Esophagus squamous epithelium (tissue), 5 donors: ENCODE results near the gene NEDD8. TPM values are rescaled to one million over a fixed set of nuclear protein-coding genes. Genes with fewer than 3 reads are reported as not detected.
"Not testable (repeated sequence)": the region's sequence is repeated elsewhere in the genome, so short reads cannot be mapped to it uniquely, and the experiment has no call there.

Source experiments
- DNase-seq: peaks from one replicate; lab custom pipeline; 2025; lab: John Stamatoyannopoulos, UW
- H3K27ac ChIP-seq, 4 donors: fragments of 200-600 bp; sonication (generic); one replicate each; pipeline ENCODE4 v1.5.1; 2016 to 2019; ENCODE audit warnings: mild to moderate bottlenecking in 1 of 4
- H3K27me3 ChIP-seq, 4 donors: fragments of 200-600 bp; sonication (generic); 1 replicate in 3 of 4; 2 replicates in 1 of 4; pipeline versions ENCODE4 v1.5.1 to v1.6.0; 2017 to 2021; ENCODE audit warnings: antibody characterized with exemption in 1 of 4
- H3K36me3 ChIP-seq, 3 donors: fragments of 200-600 bp; sonication (generic); one replicate each; pipeline ENCODE4 v1.5.1; 2016 to 2019
- H3K4me1 ChIP-seq, 3 donors: fragments of 200-600 bp; sonication (generic); one replicate each; pipeline ENCODE4 v1.5.1; 2017 to 2019
- H3K4me3 ChIP-seq, 4 donors: fragments of 200-600 bp; sonication (generic); 1 replicate in 3 of 4; 2 replicates in 1 of 4; pipeline ENCODE4 v1.5.1; 2016 to 2019; ENCODE audit warnings: mild to moderate bottlenecking in 2 of 4, moderate library complexity in 1 of 4
- H3K9me3 ChIP-seq, 3 donors: fragments of 200-600 bp; sonication (generic); one replicate each; pipeline ENCODE4 v1.5.1; 2016 to 2019
- CTCF ChIP-seq, 6 experiments: fragments of 450-650 bp in 4 of 6; fragments of 200-600 bp in 2 of 6; sonication (generic) in 2 of 6; IDR thresholded peaks; one replicate each; pipeline ENCODE4 v1.5.1; 2016 to 2019; ENCODE audit warnings: antibody characterized with exemption in 6 of 6, mild to moderate bottlenecking in 4 of 6, moderate library complexity in 4 of 6
- POLR2A ChIP-seq, 4 donors: fragments of 450-650 bp; IDR thresholded peaks; one replicate each; pipeline ENCODE4 v1.6.1; 2017; ENCODE audit warnings: antibody characterized with exemption in 4 of 4, mild to moderate bottlenecking in 4 of 4, moderate library complexity in 3 of 4
- WGBS, 2 donors: methylation state at CpG; one replicate each; pipeline ENCODE4 v1.1.5; 2018; 5-methylcytosine and 5-hydroxymethylcytosine counted together
- intact Hi-C: fragments of 100-400 bp; cut with DNase I; formaldehyde crosslinking; loops from one replicate; pipeline ENCODE4 v1.15.0; 2022
- total RNA-seq, 4 donors: library from RNA; depleted of rRNA; stranded (reverse); fragments of >200 nt; gene quantifications; one replicate each; pipeline ENCODE4 v1.1.0, GENCODE V29; 2016
- donor health status: DM: yes; HTN: yes; CAD: no.

The NEDD8 gene
- total RNA-seq, 4 donors from 2014 or later = 93.1 to 182 (median 121) TPM

GRCh38 chr14:24207104-24207551 lies 25.0 kb downstream of the NEDD8 start:
- WGBS, 2 donors = 95 to 100% methylated on average over 3 to 4 of the region's 5 CpGs
- H3K36me3 ChIP-seq = peaks cover 4 to 92% (median 19%) of the 10 kb centered on the region in 3 donors
- no peaks in the 10 kb centered on the region for H3K9me3 ChIP-seq
- H3K4me1 ChIP-seq = peaks cover 0 to 12% (median 1%) of the 10 kb centered on the region in 3 donors
- no peak for TF ChIP-seq CTCF (IDR thresholded peaks at IDR 0.05)
- TF ChIP-seq POLR2A (IDR thresholded peaks at IDR 0.05) = no peak
- intact Hi-C loops = no loop called here
- no peaks in the 10 kb centered on the region for H3K27me3 ChIP-seq
- H3K27ac ChIP-seq = no peak overlapping the region
- H3K4me3 ChIP-seq = no peak overlapping the region
- DNase-seq = no peak

GRCh38 chr14:24206260-24207103 lies 25.7 kb downstream of the NEDD8 start:
- H3K4me1 ChIP-seq = peaks cover 0 to 9% (median 0%) of the 10 kb centered on the region in 3 donors
- no peak for TF ChIP-seq POLR2A (IDR thresholded peaks at IDR 0.05)
- no peak for TF ChIP-seq CTCF (IDR thresholded peaks at IDR 0.05)
- no peak for DNase-seq
- 93 to 97% methylated on average over 8 of the region's 11 CpGs for WGBS, 2 donors
- no peak overlapping the region for H3K4me3 ChIP-seq
- peaks cover 4 to 96% (median 19%) of the 10 kb centered on the region in 3 donors for H3K36me3 ChIP-seq
- intact Hi-C loops = no loop called here
- H3K27me3 ChIP-seq = no peaks in the 10 kb centered on the region
- no peak overlapping the region for H3K27ac ChIP-seq
- no peaks in the 10 kb centered on the region for H3K9me3 ChIP-seq

DNA sequence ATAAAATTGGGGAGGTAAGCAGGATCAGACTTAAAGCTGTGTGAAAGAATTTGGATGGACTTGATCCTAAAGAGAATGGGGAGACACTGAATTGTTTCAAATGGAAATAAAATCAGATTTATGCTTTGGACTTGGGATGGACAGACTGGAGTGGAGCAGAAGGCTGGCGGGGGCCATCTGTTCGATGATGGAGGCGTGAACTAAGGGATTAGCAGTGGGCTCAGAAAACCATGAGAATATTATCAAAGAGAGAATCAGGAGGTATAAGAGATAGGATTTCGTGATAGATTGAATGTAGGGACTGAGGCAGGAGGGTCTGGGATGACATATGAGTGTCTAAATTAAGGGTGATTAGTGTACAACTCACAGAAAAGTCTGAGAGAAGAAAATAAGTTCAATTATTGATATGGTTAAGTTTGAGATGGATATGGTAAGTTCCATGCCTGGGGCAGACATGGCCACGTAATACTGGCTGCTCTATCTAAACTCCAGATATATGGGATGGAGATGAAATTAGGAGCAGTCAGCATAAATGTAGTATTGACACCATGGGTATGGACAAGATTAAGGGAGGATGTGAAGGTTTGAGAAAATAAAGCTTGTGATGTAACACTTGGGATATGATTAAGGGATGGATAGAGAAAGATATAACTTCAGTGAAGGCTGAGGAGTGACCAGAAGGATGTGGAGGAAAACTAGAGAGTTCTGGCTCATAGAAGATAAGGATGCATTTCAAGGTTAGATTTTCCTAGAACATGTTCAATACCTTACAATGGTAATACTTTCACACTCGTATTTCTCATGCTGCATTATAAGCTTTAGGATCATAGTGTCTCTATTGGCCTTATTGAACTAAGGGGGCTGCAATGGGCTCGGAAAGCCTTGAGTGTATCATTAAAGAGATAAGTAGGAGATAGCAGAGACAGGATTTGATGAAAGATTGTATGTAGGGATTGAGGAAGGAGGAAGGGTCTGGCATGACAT lies 27.7 kb downstream of the NEDD8 start:
- no peak overlapping the region for H3K4me3 ChIP-seq
- no peaks in the 10 kb centered on the region for H3K9me3 ChIP-seq
- peaks cover 0 to 9% (median 0%) of the 10 kb centered on the region in 3 donors for H3K4me1 ChIP-seq
- no peak overlapping the region for H3K27ac ChIP-seq
- 92 to 93% methylated on average over 7 of the region's 7 CpGs for WGBS, 2 donors
- H3K36me3 ChIP-seq = peaks cover 0 to 96% (median 10%) of the 10 kb centered on the region in 3 donors
- no peak for DNase-seq
- no peaks in the 10 kb centered on the region for H3K27me3 ChIP-seq
- TF ChIP-seq CTCF (IDR thresholded peaks at IDR 0.05) = no peak
- TF ChIP-seq POLR2A (IDR thresholded peaks at IDR 0.05) = no peak
- intact Hi-C loops = no loop called here

- H3K36me3 ChIP-seq = peaks cover 0 to 94% (median 10%) of the 10 kb centered on the region in 3 donors
- H3K9me3 ChIP-seq, DNase-seq, H3K4me3 ChIP-seq, H3K27me3 ChIP-seq, intact Hi-C loops, H3K27ac ChIP-seq: not testable (repeated sequence)
- H3K4me1 ChIP-seq = peaks cover 0 to 18% (median 0%) of the 10 kb centered on the region in 3 donors
- WGBS, 2 donors = 89 to 92% methylated on average over 14 to 16 of the region's 16 CpGs
Measured at GRCh38 chr14:24203249-24203886, 28.8 kb downstream of the NEDD8 start.

GRCh38 chr14:24202538-24202937 lies 29.6 kb downstream of the NEDD8 start:
- H3K27ac ChIP-seq, H3K9me3 ChIP-seq, H3K27me3 ChIP-seq, intact Hi-C loops, DNase-seq, H3K4me3 ChIP-seq: not testable (repeated sequence)
- 91% methylated on average over 8 of the region's 8 CpGs for WGBS, 2 donors
- Histone ChIP-seq H3K4me1 (peaks cover 0 to 23% (median 0%) of the 10 kb centered on the region in 3 donors), H3K36me3 (peaks cover 0 to 85% (median 7%) of the 10 kb centered on the region in 3 donors)
